ENCODE data around the gene SLC38A10. TPM values are rescaled to one million over a fixed set of nuclear protein-coding genes. Genes with fewer than 3 reads are reported as not detected.

The SLC38A10 gene
- total and polyA plus RNA-seq, 10 of the 15 experiments (the other 5 are each of a cell fraction or from before 2014, with no cell fraction given): 0.52 to 67.9 (median 22.1) TPM

- BruUV-seq (replicated peaks): no TSS peak
- intact Hi-C loops (cut with micrococcal nuclease; ENCODE audit: unreplicated experiment): no loop called here
- FAIRE-seq: no peak
- Histone ChIP-seq H3K9me3 (replicated peaks; ENCODE audit: control insufficient read depth, insufficient read depth, low read length) (no peaks in the 10 kb centered on the region), H3K4me3 (no peak overlapping the region), H3K27ac (ENCODE audit: control insufficient read depth, insufficient read depth) (no peak overlapping the region), H3K79me2 (ENCODE audit: control insufficient read depth, insufficient read depth, low read length) (no peaks in the 10 kb centered on the region), H3K27me3 (replicated peaks in 1 of 2; ENCODE audit: control insufficient read depth in 2 of 2, insufficient read depth in 2 of 2, low read length in 1 of 2) (no peaks in the 10 kb centered on the region; a peak in 1 of 4 replicates), H3K4me1 (ENCODE audit: control insufficient read depth, insufficient read depth, low read length) (no peaks in the 10 kb centered on the region), H3K4me2 (ENCODE audit: control insufficient read depth, insufficient read depth) (no peak overlapping the region), H2AFZ (ENCODE audit: control insufficient read depth, low read depth, low read length) (no peak overlapping the region), H4K20me1 (ENCODE audit: control insufficient read depth, insufficient read depth) (no peaks in the 10 kb centered on the region), H3K9ac (ENCODE audit: control insufficient read depth, insufficient read depth, low read length) (no peak overlapping the region), H3K36me3 (ENCODE audit: control insufficient read depth in 2 of 2, insufficient read depth in 2 of 2, low read length in 1 of 2) (no peaks in the 10 kb centered on the region)
- ChIA-PET RAD21 (ENCODE audit: unreplicated experiment) (no interaction called here), SMC1A (ENCODE audit: uncharacterized antibody, unreplicated experiment) (no interaction called here), CTCF (interaction anchor here (1.1 to 1.5 kb wide), 2 partner anchors 10 to 13 kb away, joined by 3 to 5 read pairs; partner anchors contain the start of gene SLC38A10), POLR2A (no interaction called here)
- DNase-seq (ENCODE audit: low read depth, low spot score): no peak
- no peak for ATAC-seq
- in situ Hi-C loops (cut with MboI): no loop called here
- WGBS (ENCODE audit: insufficient coverage, insufficient replicate concordance, low lambda C conversion rate, missing lambda C conversion rate): 39% methylated on average over 13 of the region's 13 CpGs
- no peak for TF ChIP-seq CHD2 (IDR thresholded peaks at IDR 0.05; ENCODE audit: borderline replicate concordance, low read depth, low read length)
These were observed 10.0 kb upstream of the SLC38A10 start for GRCh38 chr17:81305051-81305630.

GRCh38 chr17:81304196-81305015 is 9.3 kb upstream of the SLC38A10 start:
- DNase-seq (ENCODE audit: low read depth, low spot score) (no peak), FAIRE-seq (no peak), ATAC-seq (no peak)
- Histone ChIP-seq H3K4me2 (ENCODE audit: control insufficient read depth, insufficient read depth) (no peak overlapping the region), H3K36me3 (ENCODE audit: control insufficient read depth in 2 of 2, insufficient read depth in 2 of 2, low read length in 1 of 2) (no peaks in the 10 kb centered on the region), H3K4me1 (ENCODE audit: control insufficient read depth, insufficient read depth, low read length) (no peaks in the 10 kb centered on the region), H3K4me3 (no peak overlapping the region), H3K9me3 (replicated peaks; ENCODE audit: control insufficient read depth, insufficient read depth, low read length) (no peaks in the 10 kb centered on the region), H4K20me1 (ENCODE audit: control insufficient read depth, insufficient read depth) (no peaks in the 10 kb centered on the region), H3K9ac (ENCODE audit: control insufficient read depth, insufficient read depth, low read length) (no peak overlapping the region), H3K27ac (ENCODE audit: control insufficient read depth, insufficient read depth) (no peak overlapping the region), H3K79me2 (ENCODE audit: control insufficient read depth, insufficient read depth, low read length) (no peaks in the 10 kb centered on the region), H3K27me3 (replicated peaks in 1 of 2; ENCODE audit: control insufficient read depth in 2 of 2, insufficient read depth in 2 of 2, low read length in 1 of 2) (no peaks in the 10 kb centered on the region; a peak in 1 of 4 replicates), H2AFZ (ENCODE audit: control insufficient read depth, low read depth, low read length) (no peak overlapping the region)
- ChIA-PET RAD21 (ENCODE audit: unreplicated experiment) (no interaction called here), POLR2A (no interaction called here), CTCF (interaction anchor here (1.5 kb wide), 1 partner anchor 9 kb away, joined by 5 read pairs; the partner anchor contains the start of gene SLC38A10), SMC1A (ENCODE audit: uncharacterized antibody, unreplicated experiment) (no interaction called here)
- intact Hi-C loops (cut with micrococcal nuclease; ENCODE audit: unreplicated experiment): no loop called here
- in situ Hi-C loops (cut with MboI): no loop called here
- 65% methylated on average over 39 of the region's 39 CpGs for WGBS (ENCODE audit: insufficient coverage, insufficient replicate concordance, low lambda C conversion rate, missing lambda C conversion rate)
- BruUV-seq (replicated peaks): no TSS peak
- TF ChIP-seq SIN3A (IDR thresholded peaks at IDR 0.05; ENCODE audit: low read depth, low read length) (no peak), RBBP5 (conservative IDR thresholded peaks at IDR 0.05) (no peak), CEBPB (IDR thresholded peaks at IDR 0.05; ENCODE audit: borderline replicate concordance in 1 of 2, low read depth in 2 of 2, low read length in 2 of 2) (no peak), TAF1 (IDR thresholded peaks at IDR 0.05; ENCODE audit: borderline replicate concordance, low read depth, low read length) (no peak), RAD21 (IDR thresholded peaks at IDR 0.05; ENCODE audit: insufficient read depth, low read depth, low read length) (no peak), KAT2A (conservative IDR thresholded peaks at IDR 0.05; ENCODE audit: control insufficient read depth, low read depth, low read length) (no peak), MEF2B (IDR thresholded peaks at IDR 0.05; ENCODE audit: partially characterized antibody, poor library complexity, severe bottlenecking) (no peak), CEBPZ (IDR thresholded peaks at IDR 0.05; ENCODE audit: low read depth, low read length) (no peak), BCL11A (IDR thresholded peaks at IDR 0.05; ENCODE audit: low read depth, low read length) (no peak), BHLHE40 (IDR thresholded peaks at IDR 0.05; ENCODE audit: borderline replicate concordance in 1 of 2, low read depth in 2 of 2, low read length in 1 of 2) (no peak), CBFB (IDR thresholded peaks at IDR 0.05; ENCODE audit: low read depth) (no peak), CREM (IDR thresholded peaks at IDR 0.05; ENCODE audit: low read depth) (no peak)
